ENCODE data around the gene PPM1M.

Gene PPM1M

DNA sequence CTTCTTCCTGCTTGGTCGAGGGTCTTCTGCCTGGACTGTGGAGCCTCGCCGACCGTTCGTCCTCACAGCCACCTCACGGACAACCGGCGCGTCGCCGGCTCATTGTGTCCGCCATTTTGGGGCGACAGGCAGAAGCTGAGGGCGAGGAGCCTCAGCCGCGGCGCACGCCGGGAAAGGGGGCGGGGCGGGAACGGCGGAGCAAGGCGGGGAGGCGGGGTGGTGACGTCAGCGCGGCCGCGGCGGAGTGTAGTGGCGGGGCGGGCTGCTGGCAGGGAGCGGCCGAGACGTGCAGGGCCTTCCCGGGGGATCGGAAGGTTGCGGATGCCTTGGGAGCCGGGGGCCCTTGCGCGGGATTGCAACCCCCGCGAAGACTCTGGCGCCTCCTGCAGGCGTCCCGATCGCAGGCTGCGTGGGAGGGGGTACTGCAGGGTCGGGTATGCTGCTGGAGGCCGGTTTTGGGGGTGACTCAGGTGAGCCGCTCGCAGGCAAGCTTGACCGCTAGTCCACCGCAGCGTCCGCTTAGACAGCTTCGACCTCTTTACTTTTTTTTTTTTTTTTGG is 33.0 kb downstream of the PPM1M start, which contains the start of gene WDR82 (continued):
- TF ChIP-seq SP7 (tag by site-specific recombination; IDR thresholded peaks at IDR 0.05): peak; percentile 30; the same call in 1 of the 2 replicates
- TF ChIP-seq ZFP41 (tag by site-specific recombination; IDR thresholded peaks at IDR 0.05; ENCODE audit: borderline replicate concordance): no peak
- TF ChIP-seq, protein P1, sequence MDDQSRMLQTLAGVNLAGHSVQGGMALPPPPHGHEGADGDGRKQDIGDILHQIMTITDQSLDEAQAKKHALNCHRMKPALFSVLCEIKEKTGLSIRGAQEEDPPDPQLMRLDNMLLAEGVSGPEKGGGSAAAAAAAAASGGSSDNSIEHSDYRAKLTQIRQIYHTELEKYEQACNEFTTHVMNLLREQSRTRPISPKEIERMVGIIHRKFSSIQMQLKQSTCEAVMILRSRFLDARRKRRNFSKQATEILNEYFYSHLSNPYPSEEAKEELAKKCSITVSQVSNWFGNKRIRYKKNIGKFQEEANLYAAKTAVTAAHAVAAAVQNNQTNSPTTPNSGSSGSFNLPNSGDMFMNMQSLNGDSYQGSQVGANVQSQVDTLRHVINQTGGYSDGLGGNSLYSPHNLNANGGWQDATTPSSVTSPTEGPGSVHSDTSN (CRISPR knock-in tag; IDR thresholded peaks at IDR 0.05): no peak
- TF ChIP-seq, protein P2, sequence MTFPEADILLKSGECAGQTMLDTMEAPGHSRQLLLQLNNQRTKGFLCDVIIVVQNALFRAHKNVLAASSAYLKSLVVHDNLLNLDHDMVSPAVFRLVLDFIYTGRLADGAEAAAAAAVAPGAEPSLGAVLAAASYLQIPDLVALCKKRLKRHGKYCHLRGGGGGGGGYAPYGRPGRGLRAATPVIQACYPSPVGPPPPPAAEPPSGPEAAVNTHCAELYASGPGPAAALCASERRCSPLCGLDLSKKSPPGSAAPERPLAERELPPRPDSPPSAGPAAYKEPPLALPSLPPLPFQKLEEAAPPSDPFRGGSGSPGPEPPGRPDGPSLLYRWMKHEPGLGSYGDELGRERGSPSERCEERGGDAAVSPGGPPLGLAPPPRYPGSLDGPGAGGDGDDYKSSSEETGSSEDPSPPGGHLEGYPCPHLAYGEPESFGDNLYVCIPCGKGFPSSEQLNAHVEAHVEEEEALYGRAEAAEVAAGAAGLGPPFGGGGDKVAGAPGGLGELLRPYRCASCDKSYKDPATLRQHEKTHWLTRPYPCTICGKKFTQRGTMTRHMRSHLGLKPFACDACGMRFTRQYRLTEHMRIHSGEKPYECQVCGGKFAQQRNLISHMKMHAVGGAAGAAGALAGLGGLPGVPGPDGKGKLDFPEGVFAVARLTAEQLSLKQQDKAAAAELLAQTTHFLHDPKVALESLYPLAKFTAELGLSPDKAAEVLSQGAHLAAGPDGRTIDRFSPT (tag by site-specific recombination; IDR thresholded peaks at IDR 0.05): 0 out of 2 replicates have a peak, but pooled peaks have one; percentile 14
- no peak for TF ChIP-seq ZBTB7A (tag by site-specific recombination; IDR thresholded peaks at IDR 0.05; ENCODE audit: low read depth)
- TF ChIP-seq, protein P3, sequence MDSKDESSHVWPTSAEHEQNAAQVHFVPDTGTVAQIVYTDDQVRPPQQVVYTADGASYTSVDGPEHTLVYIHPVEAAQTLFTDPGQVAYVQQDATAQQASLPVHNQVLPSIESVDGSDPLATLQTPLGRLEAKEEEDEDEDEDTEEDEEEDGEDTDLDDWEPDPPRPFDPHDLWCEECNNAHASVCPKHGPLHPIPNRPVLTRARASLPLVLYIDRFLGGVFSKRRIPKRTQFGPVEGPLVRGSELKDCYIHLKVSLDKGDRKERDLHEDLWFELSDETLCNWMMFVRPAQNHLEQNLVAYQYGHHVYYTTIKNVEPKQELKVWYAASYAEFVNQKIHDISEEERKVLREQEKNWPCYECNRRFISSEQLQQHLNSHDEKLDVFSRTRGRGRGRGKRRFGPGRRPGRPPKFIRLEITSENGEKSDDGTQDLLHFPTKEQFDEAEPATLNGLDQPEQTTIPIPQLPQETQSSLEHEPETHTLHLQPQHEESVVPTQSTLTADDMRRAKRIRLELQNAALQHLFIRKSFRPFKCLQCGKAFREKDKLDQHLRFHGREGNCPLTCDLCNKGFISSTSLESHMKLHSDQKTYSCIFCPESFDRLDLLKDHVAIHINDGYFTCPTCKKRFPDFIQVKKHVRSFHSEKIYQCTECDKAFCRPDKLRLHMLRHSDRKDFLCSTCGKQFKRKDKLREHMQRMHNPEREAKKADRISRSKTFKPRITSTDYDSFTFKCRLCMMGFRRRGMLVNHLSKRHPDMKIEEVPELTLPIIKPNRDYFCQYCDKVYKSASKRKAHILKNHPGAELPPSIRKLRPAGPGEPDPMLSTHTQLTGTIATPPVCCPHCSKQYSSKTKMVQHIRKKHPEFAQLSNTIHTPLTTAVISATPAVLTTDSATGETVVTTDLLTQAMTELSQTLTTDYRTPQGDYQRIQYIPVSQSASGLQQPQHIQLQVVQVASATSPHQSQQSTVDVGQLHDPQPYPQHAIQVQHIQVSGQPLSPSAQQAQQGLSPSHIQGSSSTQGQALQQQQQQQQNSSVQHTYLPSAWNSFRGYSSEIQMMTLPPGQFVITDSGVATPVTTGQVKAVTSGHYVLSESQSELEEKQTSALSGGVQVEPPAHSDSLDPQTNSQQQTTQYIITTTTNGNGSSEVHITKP (tag by site-specific recombination; IDR thresholded peaks at IDR 0.05): peak; percentile 69
- TF ChIP-seq ZXDB (tag by site-specific recombination; IDR thresholded peaks at IDR 0.05): peak; percentile 53; the same call in 1 of the 2 replicates
- peak; percentile 36; the same call in 1 of the 2 replicates for TF ChIP-seq ZBTB17 (tag by site-specific recombination; IDR thresholded peaks at IDR 0.05)
- TF ChIP-seq ZNF521 (tag by site-specific recombination; IDR thresholded peaks at IDR 0.05): no peak
- TF ChIP-seq, protein P4, sequence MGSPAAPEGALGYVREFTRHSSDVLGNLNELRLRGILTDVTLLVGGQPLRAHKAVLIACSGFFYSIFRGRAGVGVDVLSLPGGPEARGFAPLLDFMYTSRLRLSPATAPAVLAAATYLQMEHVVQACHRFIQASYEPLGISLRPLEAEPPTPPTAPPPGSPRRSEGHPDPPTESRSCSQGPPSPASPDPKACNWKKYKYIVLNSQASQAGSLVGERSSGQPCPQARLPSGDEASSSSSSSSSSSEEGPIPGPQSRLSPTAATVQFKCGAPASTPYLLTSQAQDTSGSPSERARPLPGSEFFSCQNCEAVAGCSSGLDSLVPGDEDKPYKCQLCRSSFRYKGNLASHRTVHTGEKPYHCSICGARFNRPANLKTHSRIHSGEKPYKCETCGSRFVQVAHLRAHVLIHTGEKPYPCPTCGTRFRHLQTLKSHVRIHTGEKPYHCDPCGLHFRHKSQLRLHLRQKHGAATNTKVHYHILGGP (tag by site-specific recombination; IDR thresholded peaks at IDR 0.05): no peak
- TF ChIP-seq, protein P5, sequence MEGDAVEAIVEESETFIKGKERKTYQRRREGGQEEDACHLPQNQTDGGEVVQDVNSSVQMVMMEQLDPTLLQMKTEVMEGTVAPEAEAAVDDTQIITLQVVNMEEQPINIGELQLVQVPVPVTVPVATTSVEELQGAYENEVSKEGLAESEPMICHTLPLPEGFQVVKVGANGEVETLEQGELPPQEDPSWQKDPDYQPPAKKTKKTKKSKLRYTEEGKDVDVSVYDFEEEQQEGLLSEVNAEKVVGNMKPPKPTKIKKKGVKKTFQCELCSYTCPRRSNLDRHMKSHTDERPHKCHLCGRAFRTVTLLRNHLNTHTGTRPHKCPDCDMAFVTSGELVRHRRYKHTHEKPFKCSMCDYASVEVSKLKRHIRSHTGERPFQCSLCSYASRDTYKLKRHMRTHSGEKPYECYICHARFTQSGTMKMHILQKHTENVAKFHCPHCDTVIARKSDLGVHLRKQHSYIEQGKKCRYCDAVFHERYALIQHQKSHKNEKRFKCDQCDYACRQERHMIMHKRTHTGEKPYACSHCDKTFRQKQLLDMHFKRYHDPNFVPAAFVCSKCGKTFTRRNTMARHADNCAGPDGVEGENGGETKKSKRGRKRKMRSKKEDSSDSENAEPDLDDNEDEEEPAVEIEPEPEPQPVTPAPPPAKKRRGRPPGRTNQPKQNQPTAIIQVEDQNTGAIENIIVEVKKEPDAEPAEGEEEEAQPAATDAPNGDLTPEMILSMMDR (tag by site-specific recombination; IDR thresholded peaks at IDR 0.05): peak; percentile 75
- no peak for TF ChIP-seq ZNF366 (tag by site-specific recombination; conservative IDR thresholded peaks at IDR 0.05)
- 0 out of 2 replicates have a peak, but pooled peaks have one; percentile 13 for TF ChIP-seq ZBTB8A (tag by site-specific recombination; IDR thresholded peaks at IDR 0.05)
- TF ChIP-seq, protein P6, sequence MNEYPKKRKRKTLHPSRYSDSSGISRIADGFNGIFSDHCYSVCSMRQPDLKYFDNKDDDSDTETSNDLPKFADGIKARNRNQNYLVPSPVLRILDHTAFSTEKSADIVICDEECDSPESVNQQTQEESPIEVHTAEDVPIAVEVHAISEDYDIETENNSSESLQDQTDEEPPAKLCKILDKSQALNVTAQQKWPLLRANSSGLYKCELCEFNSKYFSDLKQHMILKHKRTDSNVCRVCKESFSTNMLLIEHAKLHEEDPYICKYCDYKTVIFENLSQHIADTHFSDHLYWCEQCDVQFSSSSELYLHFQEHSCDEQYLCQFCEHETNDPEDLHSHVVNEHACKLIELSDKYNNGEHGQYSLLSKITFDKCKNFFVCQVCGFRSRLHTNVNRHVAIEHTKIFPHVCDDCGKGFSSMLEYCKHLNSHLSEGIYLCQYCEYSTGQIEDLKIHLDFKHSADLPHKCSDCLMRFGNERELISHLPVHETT (tag by site-specific recombination; IDR thresholded peaks at IDR 0.05): no peak
- TF ChIP-seq ZNF426 (tag by site-specific recombination; IDR thresholded peaks at IDR 0.05): no peak
- peak; percentile 87 for TF ChIP-seq ZNF600 (tag by site-specific recombination; IDR thresholded peaks at IDR 0.05)
- peak; percentile 85 for TF ChIP-seq ZFHX2 (tag by site-specific recombination; conservative IDR thresholded peaks at IDR 0.05)
- TF ChIP-seq, protein P7, sequence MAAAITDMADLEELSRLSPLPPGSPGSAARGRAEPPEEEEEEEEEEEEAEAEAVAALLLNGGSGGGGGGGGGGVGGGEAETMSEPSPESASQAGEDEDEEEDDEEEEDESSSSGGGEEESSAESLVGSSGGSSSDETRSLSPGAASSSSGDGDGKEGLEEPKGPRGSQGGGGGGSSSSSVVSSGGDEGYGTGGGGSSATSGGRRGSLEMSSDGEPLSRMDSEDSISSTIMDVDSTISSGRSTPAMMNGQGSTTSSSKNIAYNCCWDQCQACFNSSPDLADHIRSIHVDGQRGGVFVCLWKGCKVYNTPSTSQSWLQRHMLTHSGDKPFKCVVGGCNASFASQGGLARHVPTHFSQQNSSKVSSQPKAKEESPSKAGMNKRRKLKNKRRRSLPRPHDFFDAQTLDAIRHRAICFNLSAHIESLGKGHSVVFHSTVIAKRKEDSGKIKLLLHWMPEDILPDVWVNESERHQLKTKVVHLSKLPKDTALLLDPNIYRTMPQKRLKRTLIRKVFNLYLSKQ (tag by site-specific recombination; IDR thresholded peaks at IDR 0.05; ENCODE audit: borderline replicate concordance): no peak
- TF ChIP-seq ZNF19 (tag by site-specific recombination; IDR thresholded peaks at IDR 0.05; ENCODE audit: low read depth): no peak
- TF ChIP-seq, protein P8, sequence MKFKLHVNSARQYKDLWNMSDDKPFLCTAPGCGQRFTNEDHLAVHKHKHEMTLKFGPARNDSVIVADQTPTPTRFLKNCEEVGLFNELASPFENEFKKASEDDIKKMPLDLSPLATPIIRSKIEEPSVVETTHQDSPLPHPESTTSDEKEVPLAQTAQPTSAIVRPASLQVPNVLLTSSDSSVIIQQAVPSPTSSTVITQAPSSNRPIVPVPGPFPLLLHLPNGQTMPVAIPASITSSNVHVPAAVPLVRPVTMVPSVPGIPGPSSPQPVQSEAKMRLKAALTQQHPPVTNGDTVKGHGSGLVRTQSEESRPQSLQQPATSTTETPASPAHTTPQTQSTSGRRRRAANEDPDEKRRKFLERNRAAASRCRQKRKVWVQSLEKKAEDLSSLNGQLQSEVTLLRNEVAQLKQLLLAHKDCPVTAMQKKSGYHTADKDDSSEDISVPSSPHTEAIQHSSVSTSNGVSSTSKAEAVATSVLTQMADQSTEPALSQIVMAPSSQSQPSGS (tag by site-specific recombination; IDR thresholded peaks at IDR 0.05; ENCODE audit: low read depth): peak; percentile 95
- no peak for TF ChIP-seq ZNF626 (tag by site-specific recombination; IDR thresholded peaks at IDR 0.05)
- peak; percentile 62; the same call in 1 of the 2 replicates for TF ChIP-seq ZNF324 (tag by site-specific recombination; IDR thresholded peaks at IDR 0.05)
- no peak for TF ChIP-seq ZNF777 (tag by site-specific recombination; IDR thresholded peaks at IDR 0.05; ENCODE audit: borderline replicate concordance)
- TF ChIP-seq ZNF654 (tag by site-specific recombination; IDR thresholded peaks at IDR 0.05; ENCODE audit: low read depth): no peak
- TF ChIP-seq ZNF660 (tag by site-specific recombination; IDR thresholded peaks at IDR 0.05): no peak

All from HEK293 (cell line).